Transverse colon (tissue), 4 donors: ENCODE data around the gene EEPD1.

Source experiments
- POLR2A ChIP-seq: fragments of 450-650 bp; IDR thresholded peaks from one replicate; pipeline ENCODE4 v1.6.1; 2016; ENCODE audit warnings: antibody characterized with exemption, mild to moderate bottlenecking, moderate library complexity
- POLR2AphosphoS5 ChIP-seq, 3 donors: sonication (generic); formaldehyde crosslinking; IDR thresholded peaks; one replicate each; pipeline ENCODE4 v1.6.1; 2016; ENCODE audit warnings: antibody characterized with exemption in 3 of 3
- TF ChIP-seq, protein P1 (sequence below), 5 experiments: fragments of 200-600 bp in 3 of 5; fragments of 450-650 bp in 2 of 5; sonication (generic) in 3 of 5; IDR thresholded peaks; 1 replicate in 2 of 5; 2 replicates in 3 of 5; pipeline ENCODE4 v1.5.1; 2016 to 2017; ENCODE audit warnings: antibody characterized with exemption in 5 of 5, inconsistent platforms in 3 of 5, mild to moderate bottlenecking in 2 of 5, moderate library complexity in 1 of 5

DNA sequence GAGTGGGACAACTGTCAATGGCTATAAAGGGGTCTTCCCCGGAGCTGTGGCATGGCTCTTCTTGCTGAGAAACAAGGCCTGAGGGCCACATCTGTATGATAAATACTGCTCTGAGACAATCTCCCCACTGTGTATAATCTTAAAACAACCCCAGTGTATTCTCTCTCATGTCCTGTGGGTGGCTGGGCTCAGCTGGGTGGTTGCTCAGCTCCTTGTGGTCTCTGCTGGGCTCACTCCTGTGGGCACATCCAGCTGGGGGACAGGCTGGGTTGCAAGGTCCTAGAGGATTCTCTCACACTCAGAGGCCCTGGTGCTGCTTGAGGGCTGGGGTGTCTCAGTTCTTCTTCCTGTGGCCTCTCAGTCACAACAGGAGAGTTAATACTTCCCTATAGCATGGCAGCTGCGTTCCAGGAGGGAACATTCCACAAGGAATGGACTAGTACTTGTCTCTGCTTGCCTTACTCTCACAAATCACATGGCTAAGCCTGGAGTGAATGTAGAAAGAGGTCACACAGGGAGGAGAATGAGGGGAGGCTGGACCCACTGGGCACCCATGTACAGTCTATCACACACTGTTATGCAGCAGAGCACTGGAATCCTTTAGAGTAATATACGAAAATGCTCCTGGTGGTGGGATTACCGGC lies 4.5 kb upstream of the EEPD1 start:
- TF ChIP-seq POLR2AphosphoS5 (IDR thresholded peaks at IDR 0.05) (no peak), POLR2A (no peak)
- TF ChIP-seq, protein P1, sequence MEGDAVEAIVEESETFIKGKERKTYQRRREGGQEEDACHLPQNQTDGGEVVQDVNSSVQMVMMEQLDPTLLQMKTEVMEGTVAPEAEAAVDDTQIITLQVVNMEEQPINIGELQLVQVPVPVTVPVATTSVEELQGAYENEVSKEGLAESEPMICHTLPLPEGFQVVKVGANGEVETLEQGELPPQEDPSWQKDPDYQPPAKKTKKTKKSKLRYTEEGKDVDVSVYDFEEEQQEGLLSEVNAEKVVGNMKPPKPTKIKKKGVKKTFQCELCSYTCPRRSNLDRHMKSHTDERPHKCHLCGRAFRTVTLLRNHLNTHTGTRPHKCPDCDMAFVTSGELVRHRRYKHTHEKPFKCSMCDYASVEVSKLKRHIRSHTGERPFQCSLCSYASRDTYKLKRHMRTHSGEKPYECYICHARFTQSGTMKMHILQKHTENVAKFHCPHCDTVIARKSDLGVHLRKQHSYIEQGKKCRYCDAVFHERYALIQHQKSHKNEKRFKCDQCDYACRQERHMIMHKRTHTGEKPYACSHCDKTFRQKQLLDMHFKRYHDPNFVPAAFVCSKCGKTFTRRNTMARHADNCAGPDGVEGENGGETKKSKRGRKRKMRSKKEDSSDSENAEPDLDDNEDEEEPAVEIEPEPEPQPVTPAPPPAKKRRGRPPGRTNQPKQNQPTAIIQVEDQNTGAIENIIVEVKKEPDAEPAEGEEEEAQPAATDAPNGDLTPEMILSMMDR (IDR thresholded peaks at IDR 0.05): no peak
